ENCODE results near the gene TADA2B.
A peak's percentile ranks its signal among the peaks of the same experiment; 100 is the strongest.
"Not testable (repeated sequence)": the region's sequence is repeated elsewhere in the genome, so short reads cannot be mapped to it uniquely, and the experiment has no call there.

TADA2B gene

GRCh38 chr4:7079483-7079882, 36.3 kb downstream of the TADA2B start:
- DNase-seq (ENCODE audit: low read depth in 2 of 2): not testable (repeated sequence)

DNA sequence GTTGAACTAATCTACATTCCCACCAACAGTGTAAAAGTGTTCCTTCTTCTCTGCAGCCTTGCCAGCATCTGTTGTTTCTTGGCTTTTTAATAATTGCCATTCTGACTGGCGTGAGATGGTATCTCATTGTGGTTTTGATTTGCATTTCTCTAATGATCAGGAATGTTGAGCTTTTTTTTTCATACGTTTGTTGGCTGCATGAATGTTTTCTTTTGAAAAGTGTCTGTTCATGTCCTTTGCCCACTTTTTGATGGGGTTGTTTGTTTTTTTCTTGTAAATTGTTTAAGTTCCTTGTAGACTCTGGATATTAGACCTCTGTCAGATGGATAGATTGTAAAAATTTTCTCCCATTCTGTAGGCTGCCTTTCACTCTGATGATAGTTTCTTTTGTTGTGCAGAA, 36.7 kb downstream of the TADA2B start:
- not testable (repeated sequence) for DNase-seq (ENCODE audit: low read depth in 2 of 2)

GRCh38 chr4:7083597-7084563, 40.7 kb downstream of the TADA2B start:
- no peak for DNase-seq (ENCODE audit: low read depth in 2 of 2)

GRCh38 chr4:7084564-7084961, 41.4 kb downstream of the TADA2B start:
- DNase-seq (ENCODE audit: low read depth in 2 of 2): not testable (repeated sequence)

- DNase-seq (ENCODE audit: low read depth in 2 of 2): no peak
Observed at GRCh38 chr4:7086384-7086783, 43.2 kb downstream of the TADA2B start.

DNA sequence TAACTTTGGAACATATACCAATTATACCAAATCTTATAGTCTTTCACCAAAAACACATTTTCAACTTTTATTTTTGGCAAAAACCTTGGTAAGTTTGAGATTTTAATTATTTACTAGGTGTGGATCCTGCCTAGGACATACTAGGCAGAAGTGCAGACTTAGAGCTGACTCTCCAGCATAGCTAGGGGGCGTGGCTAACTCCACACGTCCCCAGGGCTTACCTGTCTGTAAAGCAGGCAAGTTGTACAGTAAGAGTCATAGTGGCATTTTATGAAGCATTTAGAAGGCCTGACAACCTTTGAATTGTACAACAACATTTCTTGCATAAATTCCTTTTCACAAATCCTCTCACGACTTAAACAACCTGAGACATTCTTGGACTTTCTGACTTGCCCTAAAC, 43.9 kb downstream of the TADA2B start:
- DNase-seq (ENCODE audit: low read depth in 2 of 2): no peak

GRCh38 chr4:7089213-7089986, 46.2 kb downstream of the TADA2B start:
- DNase-seq (ENCODE audit: low read depth in 2 of 2): no peak

DNA sequence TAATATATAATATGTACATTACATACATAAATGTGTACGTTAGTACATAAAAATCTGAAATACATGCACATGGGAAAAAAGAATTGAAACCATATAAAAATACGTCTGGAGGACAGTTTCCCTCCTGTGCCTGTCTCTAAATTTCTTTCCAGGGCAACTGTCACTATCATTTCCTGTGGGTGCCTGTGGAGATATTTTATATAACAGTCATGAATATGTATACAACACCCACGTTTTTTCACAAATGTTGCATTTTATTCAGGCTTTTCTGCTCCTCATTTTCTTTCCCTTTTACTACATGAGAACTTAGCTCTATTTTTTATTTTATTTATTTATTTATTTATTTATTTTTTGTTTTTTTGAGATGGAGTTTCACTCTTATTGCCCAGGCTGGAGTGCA, 48.9 kb downstream of the TADA2B start:
- no peak for DNase-seq (ENCODE audit: low read depth in 2 of 2)

GRCh38 chr4:7094916-7095315, 51.7 kb downstream of the TADA2B start:
- DNase-seq (ENCODE audit: low read depth in 2 of 2): no peak

DNA sequence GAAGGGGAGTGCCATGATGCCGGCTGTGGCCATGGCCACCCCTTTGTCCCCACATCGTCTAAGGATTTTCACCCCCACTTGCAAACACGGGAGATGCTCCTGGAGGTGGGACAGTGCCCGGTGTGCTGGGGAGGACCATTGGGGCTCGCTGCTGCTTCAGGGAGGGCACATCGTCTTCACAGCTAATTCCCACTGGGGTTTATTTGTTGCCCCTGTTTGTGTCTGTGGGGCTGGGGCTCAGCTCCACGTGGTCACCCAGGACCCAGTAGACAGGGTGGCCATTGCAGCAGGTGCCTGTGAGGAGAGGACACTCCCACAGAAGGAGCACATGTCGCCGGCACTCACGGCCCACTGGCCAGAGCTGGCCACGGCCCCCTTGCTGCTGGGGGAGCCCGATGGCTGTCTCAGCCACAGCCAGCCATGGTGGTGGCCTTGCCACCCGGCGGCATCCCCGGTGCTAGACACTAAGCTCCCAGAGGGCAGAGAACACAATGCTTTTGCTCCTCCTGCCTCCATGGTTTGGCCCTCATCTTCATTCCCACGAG, 52.5 kb downstream of the TADA2B start:
- no peak for DNase-seq (ENCODE audit: low read depth in 2 of 2)

- no peak for DNase-seq (ENCODE audit: low read depth in 2 of 2)
Observed at GRCh38 chr4:7096236-7096635, 53.1 kb downstream of the TADA2B start.

DNA sequence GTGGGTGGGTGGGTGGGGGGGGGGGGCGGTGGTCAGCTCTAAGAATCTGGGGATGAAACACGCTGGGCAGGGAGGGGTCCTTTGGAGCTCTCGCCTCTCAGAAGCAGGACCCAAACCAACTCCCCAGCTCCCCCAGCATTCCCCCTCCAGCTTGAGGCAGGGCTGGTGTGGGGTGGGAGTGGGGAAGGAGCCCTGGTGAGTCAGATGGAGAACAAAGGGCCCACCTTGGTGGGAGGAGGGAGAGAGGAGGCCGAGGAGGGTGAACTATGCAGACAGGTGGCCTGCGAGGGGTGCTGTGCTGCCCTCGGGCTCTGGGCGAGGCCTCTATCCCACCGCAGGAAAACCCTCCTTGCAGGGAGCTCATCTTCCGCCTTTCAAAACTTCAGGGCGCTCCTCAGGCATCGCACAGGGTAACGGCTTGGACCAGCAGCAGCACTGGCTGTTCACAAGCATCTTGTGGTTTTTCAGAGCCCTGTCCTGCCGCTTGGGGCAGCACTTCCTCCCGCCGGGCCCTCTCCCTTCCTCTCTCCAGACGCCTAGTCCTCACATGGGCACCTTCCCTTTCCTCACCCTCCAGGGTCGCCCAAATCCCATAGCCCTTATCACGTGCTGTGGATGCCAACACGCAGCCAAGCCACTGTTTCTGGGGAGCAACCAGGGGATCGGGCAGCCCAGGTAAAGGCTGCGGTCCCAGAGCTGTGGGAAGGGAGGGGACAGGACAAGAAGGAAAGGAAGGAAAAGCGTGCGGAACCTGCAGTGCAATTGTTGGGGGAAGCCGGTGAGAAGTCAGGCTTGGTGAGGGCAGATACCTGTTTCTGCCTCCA, 58.7 kb downstream of the TADA2B start:
- no peak for DNase-seq (ENCODE audit: low read depth in 2 of 2)

GRCh38 chr4:7102516-7102909, 59.3 kb downstream of the TADA2B start:
- not testable (repeated sequence) for DNase-seq (ENCODE audit: low read depth in 2 of 2)

DNA sequence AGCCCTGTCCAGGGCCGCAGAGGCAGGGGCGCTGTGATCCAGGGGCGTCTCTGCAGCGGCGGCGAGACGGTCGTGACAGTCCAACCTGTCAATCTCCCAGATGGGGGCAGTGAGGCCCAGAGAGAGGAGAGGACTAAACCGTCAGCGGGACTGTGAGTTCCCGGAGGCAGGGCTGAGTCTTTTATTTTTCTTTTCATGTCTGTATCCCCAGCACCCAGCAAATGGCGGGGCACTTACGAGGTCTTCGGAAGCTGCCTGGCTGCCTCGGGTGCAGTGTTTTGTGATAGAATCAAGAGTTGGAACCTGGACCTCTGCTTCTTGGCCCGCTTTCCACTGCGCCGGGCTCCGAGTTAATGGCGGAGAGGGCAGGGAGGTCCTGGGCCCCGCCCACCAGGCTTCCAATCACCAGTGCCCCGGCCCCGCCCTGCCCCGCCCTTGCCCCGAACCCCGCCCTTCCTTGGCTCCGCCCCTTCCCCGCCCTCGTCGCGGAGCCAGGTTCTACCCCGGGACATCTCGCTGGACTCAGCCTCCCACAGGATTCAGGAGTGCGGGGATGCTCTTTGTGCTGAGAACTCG, 59.9 kb downstream of the TADA2B start:
- DNase-seq (ENCODE audit: low read depth in 2 of 2): peak; percentile 49 to 56

DNA sequence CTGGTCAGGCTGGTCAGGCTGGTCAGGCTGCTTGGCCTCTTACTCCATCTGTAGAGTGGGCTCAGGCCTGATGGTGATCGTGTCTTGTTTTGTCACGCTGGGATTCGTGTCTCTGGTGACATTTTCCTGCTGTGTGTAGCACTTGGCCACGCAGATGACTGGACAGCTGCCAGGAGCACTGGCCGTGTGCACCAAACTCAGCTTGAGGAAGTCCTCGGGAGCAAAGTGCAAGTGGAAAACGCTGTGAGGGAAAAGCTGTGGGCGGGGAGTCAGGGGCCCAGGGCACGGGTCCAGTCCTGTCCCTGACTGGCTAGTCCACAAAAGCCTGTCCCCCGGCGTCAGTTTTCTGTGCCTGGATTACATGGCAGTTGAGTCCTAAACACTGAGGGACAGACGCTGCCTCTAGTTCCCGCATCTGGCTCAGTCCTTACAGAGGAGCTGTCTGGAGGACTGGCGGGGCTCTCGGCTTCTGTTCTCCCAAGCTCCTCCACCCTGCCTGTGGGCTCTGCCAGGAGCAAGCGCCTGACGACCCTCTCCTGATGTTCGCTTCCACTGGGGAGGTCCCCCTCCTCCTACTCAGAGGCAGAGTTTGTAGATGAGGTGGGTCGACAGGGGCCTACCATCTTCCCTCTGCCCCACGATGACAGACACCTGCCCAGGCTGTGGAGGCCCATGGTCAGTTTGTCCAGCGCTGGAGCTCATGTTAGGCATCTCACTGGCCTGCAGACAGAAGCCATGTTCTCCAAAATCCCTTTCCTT, 60.6 kb downstream of the TADA2B start:
- no peak for DNase-seq (ENCODE audit: low read depth in 2 of 2)

DNA sequence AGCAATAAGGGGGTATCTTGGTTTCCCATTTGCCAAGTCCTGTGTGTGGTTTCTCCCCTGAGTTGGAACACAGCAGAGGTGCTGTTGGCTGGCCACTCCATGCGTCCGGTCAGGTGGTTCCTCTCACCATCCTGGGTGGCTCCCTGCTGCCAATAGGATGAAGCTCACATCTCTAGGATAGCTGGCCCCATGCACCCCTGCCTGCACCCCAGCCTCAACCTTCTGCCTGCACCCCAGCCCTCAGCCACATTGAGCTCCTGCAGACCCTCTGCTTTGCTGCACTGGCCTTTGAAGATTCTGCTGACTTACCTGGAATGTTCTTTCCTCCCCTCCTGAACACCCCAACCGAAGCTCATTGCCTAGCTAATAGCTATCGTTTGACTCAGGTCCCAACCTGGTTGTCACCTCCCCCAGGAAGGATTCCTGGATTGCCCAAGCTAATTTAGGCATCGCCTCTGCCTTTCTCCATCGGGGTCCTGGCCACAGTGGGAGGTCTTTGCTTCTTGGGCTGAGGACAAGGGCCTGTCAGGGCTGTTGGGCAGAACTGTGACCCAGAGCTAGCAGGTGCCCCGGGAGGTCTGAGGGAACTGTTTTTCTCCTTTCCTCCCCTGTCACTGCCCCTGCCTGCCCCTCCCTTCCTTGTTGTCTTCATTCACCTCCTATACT, 61.3 kb downstream of the TADA2B start:
- DNase-seq (ENCODE audit: low read depth in 2 of 2): no peak

DNA sequence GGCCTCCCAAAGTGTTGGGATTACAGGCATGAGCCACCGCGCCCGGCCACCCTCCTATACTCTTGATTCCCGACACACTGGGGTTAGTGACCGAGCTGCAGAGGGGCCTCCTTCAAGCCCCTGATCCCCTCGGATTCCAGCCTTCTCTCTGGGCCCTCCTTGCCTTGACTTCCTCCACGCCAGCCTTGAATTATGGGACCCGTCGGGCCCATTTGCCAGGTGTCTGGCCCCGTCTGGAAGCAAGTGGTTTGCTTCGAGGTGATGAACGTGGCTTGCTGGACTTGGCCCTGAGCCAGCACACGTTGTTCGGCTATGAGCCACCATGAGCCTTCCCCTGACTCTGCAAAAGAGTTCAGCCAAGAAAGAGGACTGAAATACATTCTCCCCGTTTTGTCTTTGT, 62.1 kb downstream of the TADA2B start:
- DNase-seq (ENCODE audit: low read depth in 2 of 2): no peak

DNA sequence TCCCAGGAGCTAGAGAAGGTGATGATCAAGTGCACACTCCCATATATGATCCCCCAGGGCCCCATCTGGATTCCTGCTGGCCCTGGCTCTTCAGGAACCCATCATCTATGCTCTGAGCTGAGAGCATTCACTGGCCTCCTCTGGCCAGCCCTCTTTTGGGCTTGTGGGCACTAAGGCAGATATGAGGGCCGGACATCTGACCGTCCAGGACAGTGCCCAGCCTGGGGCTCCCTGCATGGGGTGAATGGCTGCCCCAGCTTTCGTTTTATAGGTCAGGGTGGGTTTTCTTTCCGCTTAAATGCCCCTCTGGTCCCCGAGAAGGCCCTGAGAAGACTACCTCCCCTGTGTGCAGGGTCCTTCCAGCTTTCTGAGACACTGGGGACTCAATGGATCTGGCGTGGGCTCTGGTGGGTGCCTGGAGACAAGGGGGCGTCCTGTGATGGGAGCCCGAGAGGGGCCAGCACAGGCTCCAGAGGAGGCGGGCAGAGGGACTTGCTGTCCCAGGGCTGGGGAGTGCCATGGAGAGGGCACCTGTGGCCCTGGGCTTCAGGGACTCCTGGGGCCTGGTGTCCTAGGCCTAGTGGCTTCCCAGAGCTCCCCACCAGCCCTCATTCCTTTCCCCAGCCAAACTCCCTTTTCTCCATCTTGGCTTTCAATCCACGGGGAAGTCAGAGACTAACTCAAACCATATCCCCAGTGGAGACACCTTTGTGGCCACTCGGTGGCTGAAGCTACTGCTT, 64.2 kb downstream of the TADA2B start:
- DNase-seq (ENCODE audit: low read depth in 2 of 2): no peak
